Measurements from ENCODE around the gene COPS2.
A peak's percentile ranks its signal among the peaks of the same experiment; 100 is the strongest.
"Not testable (repeated sequence)": the region's sequence is repeated elsewhere in the genome, so short reads cannot be mapped to it uniquely, and the experiment has no call there.

The COPS2 gene

GRCh38 chr15:49155110-49155833, at the start of gene COPS2:
Gene COPS2 (minus strand): TSS chr15:49155599. CDS start chr15:49155578, 21 bp downstream.
- DNase-seq = peak; percentile 85

DNA sequence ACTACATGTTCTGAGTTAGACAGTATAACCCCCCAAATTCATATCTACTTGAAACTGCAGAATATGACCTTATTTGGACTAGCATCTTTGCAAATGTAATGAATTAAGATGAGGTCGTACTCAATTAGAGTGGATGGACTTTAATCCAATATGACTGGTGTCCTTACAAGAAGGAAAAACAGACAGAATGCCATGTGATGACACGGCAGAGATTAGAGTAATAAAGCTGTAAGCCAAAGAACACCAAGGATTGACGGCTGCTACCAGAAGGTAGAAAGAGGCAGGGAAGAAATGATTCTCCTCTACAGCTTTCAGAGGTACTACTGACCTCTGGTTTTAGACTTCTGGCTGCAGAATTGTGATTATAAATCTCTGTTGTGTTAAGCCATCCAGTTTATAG, 44.9 kb upstream of the COPS2 start:
- no peak for DNase-seq

- DNase-seq = no peak
Measured at GRCh38 chr15:49199666-49200065, 44.3 kb upstream of the COPS2 start.

- no peak for DNase-seq
Measured at GRCh38 chr15:49196856-49197255, 41.5 kb upstream of the COPS2 start.

DNA sequence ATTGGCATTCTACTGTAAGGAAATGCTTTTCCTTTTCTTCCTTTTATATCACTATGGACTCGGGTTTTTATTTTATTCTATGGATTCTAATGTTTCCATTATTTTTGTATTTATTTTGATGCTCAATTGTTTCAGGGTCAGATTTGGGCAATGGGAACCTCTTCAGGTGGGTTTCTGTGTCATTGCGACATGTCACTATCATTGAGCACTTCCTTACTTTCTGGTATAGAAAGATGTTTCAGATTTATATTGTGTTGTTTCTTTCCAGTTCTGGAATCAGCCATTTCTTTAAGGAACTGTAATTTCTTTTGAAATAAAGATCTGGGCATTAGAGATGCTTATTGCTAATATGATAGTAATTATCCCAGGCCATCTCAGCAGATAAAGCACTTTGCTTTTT, 36.5 kb upstream of the COPS2 start:
- DNase-seq = no peak

DNA sequence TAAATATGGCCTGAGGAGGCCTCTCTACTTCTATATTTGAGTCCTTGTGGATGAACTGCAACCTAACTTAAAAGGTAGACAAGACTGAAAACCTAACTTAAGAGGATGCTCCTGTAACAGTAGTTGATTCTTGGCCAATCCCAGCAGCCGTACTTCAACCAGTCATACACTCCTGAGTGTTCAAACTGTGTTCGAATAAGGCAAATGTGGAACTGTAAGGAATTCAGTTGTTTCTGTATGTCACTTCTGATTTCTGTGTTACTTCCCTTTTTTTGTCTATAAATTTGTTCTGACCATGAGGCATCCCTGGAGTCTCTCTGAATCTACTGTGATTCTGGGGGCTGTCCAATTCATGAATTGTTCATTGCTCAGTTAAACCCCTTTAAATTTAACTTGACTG, 35.2 kb upstream of the COPS2 start:
- no peak for DNase-seq

GRCh38 chr15:49189631-49190030, 34.2 kb upstream of the COPS2 start:
- no peak for DNase-seq

DNA sequence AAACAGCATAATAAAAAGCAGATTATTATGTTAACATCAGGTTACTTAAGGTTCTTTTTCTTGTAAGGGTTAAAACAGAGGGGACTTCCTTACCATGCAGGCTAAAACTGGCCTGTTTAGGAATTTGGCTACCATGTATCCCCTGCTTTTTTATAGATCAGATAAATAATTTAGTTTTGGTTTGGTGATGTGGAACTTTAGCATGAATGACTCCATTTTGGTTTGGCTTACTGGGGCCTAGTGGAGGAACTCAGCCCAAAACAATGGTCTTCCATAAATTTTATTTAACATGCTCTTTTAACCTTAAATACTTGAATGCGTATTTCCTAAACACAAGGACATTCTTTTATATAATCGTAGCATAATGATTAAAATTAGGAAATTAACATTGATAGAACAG, 33.5 kb upstream of the COPS2 start:
- no peak for DNase-seq

DNA sequence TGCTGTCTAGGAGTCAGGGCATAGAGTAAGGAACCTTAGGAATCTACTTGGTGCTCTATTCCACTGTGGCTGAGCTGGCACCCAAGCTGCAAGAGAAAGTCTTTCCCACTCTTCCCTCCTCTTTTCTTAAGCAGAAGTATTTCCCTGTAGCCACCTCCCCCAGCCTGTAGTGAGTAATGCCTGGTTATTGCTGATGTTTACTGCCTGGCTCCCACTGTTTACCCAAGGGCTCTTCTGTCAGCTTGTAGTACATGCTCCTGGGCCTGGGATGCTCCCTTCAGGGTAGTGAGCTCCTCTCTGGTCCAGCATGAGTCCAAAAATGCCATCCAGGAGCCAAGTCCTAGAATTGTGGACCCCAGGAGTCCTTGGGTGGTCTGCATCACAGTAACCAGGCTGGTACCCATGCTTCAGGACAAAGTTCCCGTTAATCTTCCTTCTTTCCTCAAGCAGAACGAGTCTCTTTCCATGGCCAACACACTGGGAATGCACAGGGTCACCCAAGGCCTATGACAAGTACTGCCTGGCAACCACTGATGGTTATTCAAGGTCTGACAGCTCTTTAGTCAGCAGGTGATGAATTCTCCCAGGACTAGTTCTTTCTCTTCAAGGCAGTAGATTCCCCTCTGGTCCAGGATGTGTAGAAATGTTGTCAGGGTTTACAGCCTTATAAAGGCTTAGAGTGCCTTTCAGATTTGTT, 32.3 kb upstream of the COPS2 start:
- DNase-seq = no peak

DNA sequence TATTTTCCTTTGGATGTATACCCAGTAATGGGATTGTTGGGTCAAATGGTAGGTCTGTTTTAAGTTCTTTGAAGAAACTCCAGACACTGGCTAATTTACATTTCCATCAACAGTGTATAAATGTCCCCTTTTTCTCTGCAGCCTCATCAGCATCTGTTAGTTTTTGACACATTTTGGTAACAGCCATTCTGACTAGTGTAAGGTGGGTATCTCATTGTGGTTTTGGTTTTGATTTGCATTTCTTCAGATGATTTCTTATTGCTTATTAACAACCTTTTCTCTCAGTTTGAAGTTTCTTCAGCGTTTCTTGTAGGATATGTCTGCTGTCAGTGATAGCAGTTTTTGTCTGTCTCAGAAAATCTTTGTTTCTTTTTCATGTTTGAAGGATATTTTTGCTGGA, 30.1 kb upstream of the COPS2 start:
- no peak for DNase-seq

DNA sequence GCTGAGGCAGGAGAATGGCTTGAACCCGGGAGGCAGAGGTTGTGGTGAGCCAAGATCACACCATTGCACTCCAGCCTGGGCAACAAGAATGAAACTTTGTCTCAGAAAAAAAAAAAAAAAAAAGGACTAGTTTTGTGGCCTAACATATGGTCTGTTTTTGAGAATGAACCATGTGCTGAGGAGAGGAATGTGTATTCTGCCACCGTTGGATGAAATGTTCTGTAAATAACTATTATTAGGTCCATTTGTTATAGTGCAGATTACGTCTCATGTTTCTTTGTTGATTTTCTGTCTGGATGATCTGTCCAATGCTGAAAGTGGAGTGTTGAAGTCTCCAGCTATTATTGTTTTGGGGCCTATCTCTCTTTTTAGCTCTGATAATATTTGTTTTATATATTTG, 28.3 kb upstream of the COPS2 start:
- not testable (repeated sequence) for DNase-seq

DNA sequence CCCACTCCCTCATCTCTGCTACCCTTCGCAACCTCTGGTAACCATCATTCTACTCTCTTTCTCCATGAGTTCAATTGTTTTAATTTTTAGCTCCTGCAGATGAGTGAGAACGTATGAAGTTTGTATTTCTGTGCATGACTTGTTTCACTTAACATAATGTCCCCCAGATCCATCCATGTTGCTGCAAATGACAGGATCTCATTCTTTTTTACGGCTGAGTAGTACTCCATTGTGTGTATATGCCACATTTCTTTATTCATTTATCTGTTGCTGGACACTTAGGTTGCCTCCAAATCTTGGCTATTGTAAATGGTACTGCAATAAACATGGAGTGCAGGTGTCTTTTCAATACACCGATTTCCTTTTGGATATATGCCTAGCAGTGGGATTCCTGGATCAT, 26.7 kb upstream of the COPS2 start:
- DNase-seq = no peak

DNA sequence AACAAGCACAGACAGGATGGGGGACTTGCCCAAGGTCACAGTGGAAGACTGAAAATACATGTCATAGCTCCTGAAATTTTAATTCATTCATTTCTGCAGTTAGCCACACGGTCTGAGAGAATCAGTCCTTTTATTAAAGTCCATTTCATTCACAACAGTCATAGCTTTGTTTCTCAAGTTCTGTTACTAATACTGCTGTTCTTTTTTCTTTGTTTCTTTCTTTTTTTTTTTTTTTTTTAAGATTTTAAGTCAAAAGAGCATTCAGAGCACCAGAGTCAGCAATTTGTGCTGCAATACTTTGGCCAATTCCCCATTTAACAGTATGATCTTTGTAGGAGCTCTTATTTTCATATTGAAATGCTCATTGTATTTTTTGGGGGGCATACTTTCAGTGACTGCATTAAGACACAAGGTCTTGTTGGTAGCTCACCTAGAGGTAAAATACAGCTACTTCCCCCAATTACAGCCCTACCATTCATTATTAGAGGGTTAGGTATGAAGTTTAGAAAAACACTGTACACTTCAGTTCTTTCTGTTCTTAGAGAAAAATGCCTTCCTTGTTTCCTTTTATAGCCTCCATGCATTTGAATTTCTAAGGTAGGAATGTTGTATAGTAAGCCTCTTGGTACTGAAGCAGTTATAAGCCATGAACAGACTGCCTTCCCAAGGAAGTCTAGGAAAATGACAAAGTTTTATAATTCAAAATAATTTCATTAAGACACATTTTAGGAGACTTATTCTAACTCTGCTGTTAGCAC, 24.2 kb upstream of the COPS2 start:
- no peak for DNase-seq

- DNase-seq = no peak
Measured at GRCh38 chr15:49178497-49178896, 23.1 kb upstream of the COPS2 start.

DNA sequence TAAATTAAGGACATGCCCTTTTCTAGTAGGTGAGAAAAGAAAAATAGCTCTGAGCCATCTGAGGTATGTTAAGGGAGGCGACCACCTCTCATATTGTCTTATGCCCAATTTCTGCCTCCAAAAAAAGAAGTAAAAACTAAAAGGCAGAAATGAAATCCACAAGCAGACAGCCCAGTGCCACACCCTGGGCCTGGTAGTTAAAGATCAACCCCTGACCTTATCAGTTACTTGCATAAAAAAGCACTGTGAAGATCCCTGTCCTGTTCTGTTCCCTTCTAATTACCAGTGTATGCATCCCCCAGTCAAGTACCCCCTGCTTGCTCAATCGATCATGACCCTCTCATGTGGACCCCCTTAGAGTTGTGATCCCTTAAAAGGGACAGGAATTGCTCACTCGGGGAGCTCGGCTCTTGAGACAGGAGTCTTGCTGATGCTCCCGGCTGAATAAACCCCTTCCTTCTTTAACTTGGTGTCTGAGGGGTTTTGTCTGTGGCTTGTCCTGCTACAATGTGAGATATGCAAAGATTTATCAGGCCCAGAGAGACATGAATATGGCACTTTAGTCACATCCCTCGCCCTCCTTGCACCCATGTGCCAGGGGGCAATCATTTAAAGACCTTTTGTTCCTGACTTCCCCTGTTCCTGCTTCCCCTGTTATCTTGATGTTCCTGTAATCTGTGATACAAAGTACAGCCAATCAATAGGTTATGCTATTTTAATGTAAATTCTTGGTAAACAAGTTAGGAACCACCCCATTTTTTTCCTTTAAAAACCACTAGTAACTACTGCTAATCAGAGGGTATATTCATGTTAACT, 20.4 kb upstream of the COPS2 start:
- DNase-seq = not testable (repeated sequence)

DNA sequence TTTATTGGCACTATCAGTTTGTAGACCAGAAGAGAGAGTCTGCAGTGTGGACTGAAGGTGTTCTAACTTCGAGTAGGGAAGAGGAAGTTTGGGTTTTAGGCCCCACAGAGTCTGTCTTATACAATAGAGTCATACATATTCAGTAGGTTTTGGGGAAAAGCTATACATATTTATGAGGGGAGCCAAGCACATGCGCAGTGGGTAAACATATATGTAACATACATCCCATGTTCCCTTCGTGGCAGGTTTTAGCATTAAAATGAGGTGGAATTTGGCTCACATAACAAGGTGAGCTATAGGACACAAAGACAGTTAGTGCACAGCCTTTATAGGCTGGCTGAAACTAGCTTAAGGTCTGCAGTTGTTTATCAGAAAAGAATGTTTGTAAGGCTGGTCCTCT, 19.5 kb upstream of the COPS2 start:
- no peak for DNase-seq

DNA sequence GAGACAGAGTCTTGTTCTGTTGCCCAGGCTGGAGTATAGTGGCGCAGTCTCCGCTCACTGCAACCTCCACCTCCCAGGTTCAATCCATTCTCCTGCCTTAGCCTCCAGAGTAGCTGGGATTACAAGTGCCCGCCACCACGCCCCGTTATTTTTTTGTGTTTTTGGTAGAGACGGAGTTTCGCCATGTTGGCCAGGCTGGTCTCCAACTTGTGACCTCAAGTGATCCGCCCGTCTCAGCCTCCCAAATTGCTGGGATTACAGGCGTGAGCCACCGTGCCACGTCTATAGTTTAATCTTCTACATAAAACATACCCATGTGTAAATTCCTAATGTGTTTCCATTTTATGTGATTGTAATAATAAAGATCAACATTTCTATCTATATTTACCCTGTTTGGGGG, 16.4 kb upstream of the COPS2 start:
- DNase-seq = no peak

GRCh38 chr15:49169880-49170597, 14.6 kb upstream of the COPS2 start, which contains the start of gene GALK2:
Gene GALK2 (plus strand): TSS chr15:49170247. CDS start chr15:49170323, 76 bp downstream.
- peak; percentile 71 for DNase-seq

- no peak for DNase-seq
Measured at GRCh38 chr15:49168016-49168415, 12.6 kb upstream of the COPS2 start.

DNA sequence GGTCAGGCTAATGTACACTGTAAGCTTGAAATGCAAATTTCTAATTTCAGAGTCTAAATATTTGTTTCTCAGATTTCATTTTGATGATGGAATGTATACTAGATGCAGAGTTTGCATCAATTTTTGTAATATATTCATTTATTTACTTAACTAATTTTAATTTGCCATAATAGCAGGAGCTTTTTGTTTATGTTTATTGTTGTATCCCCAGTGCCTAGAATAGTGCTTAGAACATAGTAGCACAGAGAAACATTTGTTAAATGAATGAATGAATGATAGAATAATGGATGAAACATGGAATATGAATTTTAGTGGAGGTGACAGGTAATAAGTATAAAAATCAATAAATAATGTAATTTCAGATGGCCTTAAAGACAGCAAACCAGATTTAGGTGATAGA, 9.5 kb upstream of the COPS2 start:
- no peak for DNase-seq

DNA sequence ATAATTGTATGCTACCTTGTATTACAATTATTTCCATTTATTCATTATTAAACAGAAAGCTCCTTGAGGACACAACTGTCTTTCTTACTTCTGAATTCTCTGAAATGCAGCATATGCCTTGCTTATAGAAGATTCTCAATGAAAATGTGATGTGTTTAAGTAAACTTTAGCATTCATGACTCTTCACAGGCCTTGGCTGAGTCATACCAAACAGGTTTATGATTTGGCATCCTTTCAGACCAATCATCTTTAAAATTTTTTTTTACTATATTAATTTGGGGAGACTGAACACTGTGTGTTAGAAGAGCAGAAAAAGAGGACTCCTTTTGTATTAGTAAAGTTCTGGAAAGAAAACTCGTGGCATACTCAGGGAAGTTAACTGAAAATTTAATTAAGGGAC, 8.3 kb upstream of the COPS2 start:
- no peak for DNase-seq
